IMR-90 (cell line): ENCODE data around the gene NRP2. TPM values are rescaled to one million over a fixed set of nuclear protein-coding genes. Genes with fewer than 3 reads are reported as not detected.

Experiments
- ATAC-seq: fragments of 200-7000 bp; cut with Tn5 transposase; 2 replicates; pipeline ENCODE4 v1.9.1; 2020; ENCODE audit warnings: low read depth, mild to moderate bottlenecking, moderate library complexity
- BruUV-seq: library from RNA; stranded (reverse); fragments of 400-500 nt; replicated peaks from 2 replicates; lab custom pipeline; 2021; lab: Mats Ljungman, UMichigan
- CTCF ChIA-PET: fragments of 300-600 bp; formaldehyde crosslinking; extraction: SDS; loops from one replicate; lab custom pipeline; 2021; ENCODE audit warnings: antibody characterized with exemption; lab: Yijun Ruan, JAX
- POLR2A ChIA-PET: fragments of 300-600 bp; sonication (Branson Sonifier 250); formaldehyde crosslinking; loops from one replicate; lab custom pipeline; 2022; ENCODE audit warnings: antibody characterized with exemption; ENCODE audit not compliant: unreplicated experiment; lab: Charles Lee
- DNase-seq: peaks from one replicate; pipeline ENCODE4 v3.0.0; 2013
- H2AFZ ChIP-seq: replicated peaks from 2 replicates; pipeline ENCODE3; 2013; ENCODE audit warnings: low read length, mild to moderate bottlenecking; ENCODE audit not compliant: poor library complexity
- H2AK5ac ChIP-seq: 2 replicates; pipeline ENCODE4 v1.6.1; 2013; ENCODE audit warnings: low read depth, low read length, inconsistent platforms
- H2AK9ac ChIP-seq: replicated peaks from 2 replicates; pipeline ENCODE3; 2013; ENCODE audit warnings: mild to moderate bottlenecking, low read depth, low read length, moderate library complexity; ENCODE audit not compliant: poor library complexity
- H2BK120ac ChIP-seq: 2 replicates; pipeline ENCODE4 v1.6.1; 2013; ENCODE audit warnings: low read depth, low read length, inconsistent platforms
- H2BK15ac ChIP-seq: 3 replicates; pipeline ENCODE4 v1.6.1; 2013; ENCODE audit warnings: low read depth, low read length, inconsistent platforms
- H2BK20ac ChIP-seq: 2 replicates; pipeline ENCODE4 v1.6.1; 2013; ENCODE audit warnings: low read depth, mild to moderate bottlenecking, inconsistent platforms, low read length, moderate library complexity
- H2BK5ac ChIP-seq: 2 replicates; pipeline ENCODE4 v1.6.1; 2013; ENCODE audit warnings: mild to moderate bottlenecking, low read depth, low read length, inconsistent platforms; ENCODE audit not compliant: poor library complexity, severe bottlenecking
- H3K14ac ChIP-seq: replicated peaks from 2 replicates; pipeline ENCODE4 v1.6.1; 2013; ENCODE audit warnings: low read depth, low read length, inconsistent platforms
- H3K18ac ChIP-seq: 2 replicates; pipeline ENCODE4 v1.6.1; 2013; ENCODE audit warnings: low read depth, low read length, control low read depth
- H3K23ac ChIP-seq: 2 replicates; pipeline ENCODE4 v1.6.1; 2013; ENCODE audit warnings: low read depth, low read length, inconsistent platforms
- H3K27ac ChIP-seq: 2 replicates; pipeline ENCODE4 v1.5.1; 2013; ENCODE audit warnings: mild to moderate bottlenecking, control low read depth, low read length; ENCODE audit not compliant: insufficient read depth
- H3K27me3 ChIP-seq: 2 replicates; pipeline ENCODE4 v1.6.1; 2013; ENCODE audit warnings: low read length; ENCODE audit not compliant: control insufficient read depth, insufficient read depth
- H3K36me3 ChIP-seq: 2 replicates; pipeline ENCODE4 v1.6.1; 2013; ENCODE audit warnings: low read length, mixed read lengths; ENCODE audit not compliant: control insufficient read depth, insufficient read depth
- H3K4ac ChIP-seq: 2 replicates; pipeline ENCODE4 v1.6.1; 2013; ENCODE audit warnings: low read depth, low read length, inconsistent platforms
- H3K4me1 ChIP-seq: 2 replicates; pipeline ENCODE4 v1.6.1; 2013; ENCODE audit warnings: low read length, mixed read lengths; ENCODE audit not compliant: control insufficient read depth, insufficient read depth
- H3K4me2 ChIP-seq: 2 replicates; pipeline ENCODE4 v1.6.1; 2013; ENCODE audit warnings: low read depth, mild to moderate bottlenecking, control low read depth, low read length, moderate library complexity
- H3K4me3 ChIP-seq: 2 replicates; pipeline ENCODE4 v1.5.1; 2013; ENCODE audit warnings: low read depth, mild to moderate bottlenecking, control low read depth, low read length, moderate library complexity; ENCODE audit not compliant: insufficient read depth
- H3K56ac ChIP-seq: 2 replicates; pipeline ENCODE4 v1.6.1; 2013; ENCODE audit warnings: low read length, inconsistent platforms; ENCODE audit not compliant: insufficient read depth; ENCODE audit errors: extremely low read depth
- H3K79me1 ChIP-seq, 2 experiments: 2 replicates each; pipeline ENCODE4 v1.6.1; 2013; ENCODE audit warnings: low read length in 2 of 2, inconsistent platforms in 1 of 2, low read depth in 1 of 2
- H3K9ac ChIP-seq: 2 replicates; pipeline ENCODE4 v1.6.1; 2013; ENCODE audit warnings: low read depth, low read length, control low read depth
- H3K9me1 ChIP-seq: 2 replicates; pipeline ENCODE4 v1.6.1; 2013; ENCODE audit warnings: low read length, inconsistent platforms; ENCODE audit not compliant: insufficient read depth
- H3K9me3 ChIP-seq: 2 replicates; pipeline ENCODE4 v1.6.1; 2013; ENCODE audit warnings: low read length; ENCODE audit not compliant: control insufficient read depth, insufficient read depth
- H4K20me1 ChIP-seq: 2 replicates; pipeline ENCODE4 v1.6.1; 2013; ENCODE audit warnings: low read length, inconsistent platforms; ENCODE audit not compliant: insufficient read depth
- H4K5ac ChIP-seq: 2 replicates; pipeline ENCODE4 v1.6.1; 2013; ENCODE audit warnings: mild to moderate bottlenecking, low read depth, low read length, control low read depth
- H4K8ac ChIP-seq, 2 experiments: 2 replicates each; pipeline ENCODE4 v1.6.1; 2013; ENCODE audit warnings: low read depth in 2 of 2, low read length in 2 of 2, control low read depth in 1 of 2, inconsistent platforms in 1 of 2
- H4K91ac ChIP-seq: 2 replicates; pipeline ENCODE4 v1.6.1; 2013; ENCODE audit warnings: low read depth, low read length, inconsistent platforms; ENCODE audit not compliant: insufficient read depth
- CEBPB ChIP-seq: IDR thresholded peaks from 2 replicates; pipeline ENCODE4 v1.6.1; 2012; ENCODE audit warnings: low read depth, low read length, improper control_type of control experiment
- MAZ ChIP-seq: IDR thresholded peaks from 2 replicates; pipeline ENCODE4 v1.6.1; 2012; ENCODE audit warnings: low read depth, mild to moderate bottlenecking, low read length, improper control_type of control experiment, moderate library complexity, borderline replicate concordance
- NFE2L2 ChIP-seq: fragments of 150-350 bp; IDR thresholded peaks from 2 replicates; pipeline ENCODE4 v1.6.1; 2016; ENCODE audit warnings: low read depth, mild to moderate bottlenecking, low read length
- RFX5 ChIP-seq: IDR thresholded peaks from 2 replicates; pipeline ENCODE4 v1.8.0; 2012; ENCODE audit warnings: low read depth, mild to moderate bottlenecking, low read length, moderate library complexity
- WGBS, 2 experiments: methylation state at CpG; one replicate each; pipeline versions ENCODE4 v1.1.5 to v1.1.7; 2013; ENCODE audit warnings: missing lambda C conversion rate in 2 of 2; ENCODE audit not compliant: insufficient read length in 1 of 2; ENCODE audit errors: extremely low coverage in 2 of 2; 5-methylcytosine and 5-hydroxymethylcytosine counted together
- dilution Hi-C: fragments of 300-500 bp; cut with HindIII; formaldehyde crosslinking; loops from one replicate; pipeline ENCODE4 v1.14.3; 2018; ENCODE audit warnings: low sequenced_read_pairs; ENCODE audit not compliant: unreplicated experiment
- in situ Hi-C: fragments of 300-500 bp; cut with MboI; formaldehyde crosslinking; loops from 3 replicates; pipeline ENCODE4 v1.14.3; 2019; ENCODE audit warnings: low sequenced_read_pairs, inconsistent platforms, mixed read lengths
- intact Hi-C: fragments of 100-400 bp; cut with micrococcal nuclease; formaldehyde crosslinking; loops from 2 replicates; pipeline ENCODE4 v1.10.0; 2022
- polyA plus RNA-seq, 3 experiments: library from polyadenylated mRNA; depleted of rRNA; stranded (reverse); fragments of >200 nt; gene quantifications; 2 replicates each; pipeline ENCODE4 v1.2.3, GENCODE V29; 2012; ENCODE audit warnings: low replicate concordance in 1 of 3
- total RNA-seq: library from RNA; depleted of rRNA; stranded (reverse); fragments of >200 nt; gene quantifications from 2 replicates; pipeline ENCODE4 v1.2.3, GENCODE V29; 2012
- TF ChIP-seq, protein P1 (sequence below): fragments of 150-350 bp; IDR thresholded peaks from 2 replicates; pipeline ENCODE4 v1.6.1; 2017; ENCODE audit warnings: mild to moderate bottlenecking, antibody characterized with exemption, low read length, low read depth

The NRP2 gene
- total and polyA plus RNA-seq, 2 of the 4 experiments (the other 2 are of a cell fraction) = 46.4 to 51.3 TPM

DNA sequence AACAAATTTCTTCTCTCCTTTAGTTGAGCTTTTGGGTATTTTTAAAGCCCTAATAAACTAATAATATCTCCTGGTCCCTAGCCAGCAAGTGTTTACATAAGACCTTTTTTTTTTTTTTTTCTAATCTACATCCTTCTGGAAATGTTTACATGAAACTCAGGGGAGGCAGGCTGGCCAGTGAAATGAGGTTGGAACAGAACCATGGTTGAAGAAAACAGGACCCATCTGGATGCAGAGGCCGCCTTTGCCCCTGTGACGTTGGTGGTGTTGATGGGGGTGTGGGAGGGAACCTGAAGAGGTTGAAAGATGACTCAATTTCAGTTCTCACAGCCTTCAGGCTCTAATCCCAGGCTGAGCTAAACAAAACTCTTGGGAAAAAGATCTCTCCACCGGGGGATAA lies 118.5 kb downstream of the NRP2 start (continued):
- TF ChIP-seq, protein P1, sequence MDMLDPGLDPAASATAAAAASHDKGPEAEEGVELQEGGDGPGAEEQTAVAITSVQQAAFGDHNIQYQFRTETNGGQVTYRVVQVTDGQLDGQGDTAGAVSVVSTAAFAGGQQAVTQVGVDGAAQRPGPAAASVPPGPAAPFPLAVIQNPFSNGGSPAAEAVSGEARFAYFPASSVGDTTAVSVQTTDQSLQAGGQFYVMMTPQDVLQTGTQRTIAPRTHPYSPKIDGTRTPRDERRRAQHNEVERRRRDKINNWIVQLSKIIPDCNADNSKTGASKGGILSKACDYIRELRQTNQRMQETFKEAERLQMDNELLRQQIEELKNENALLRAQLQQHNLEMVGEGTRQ = no peak

DNA sequence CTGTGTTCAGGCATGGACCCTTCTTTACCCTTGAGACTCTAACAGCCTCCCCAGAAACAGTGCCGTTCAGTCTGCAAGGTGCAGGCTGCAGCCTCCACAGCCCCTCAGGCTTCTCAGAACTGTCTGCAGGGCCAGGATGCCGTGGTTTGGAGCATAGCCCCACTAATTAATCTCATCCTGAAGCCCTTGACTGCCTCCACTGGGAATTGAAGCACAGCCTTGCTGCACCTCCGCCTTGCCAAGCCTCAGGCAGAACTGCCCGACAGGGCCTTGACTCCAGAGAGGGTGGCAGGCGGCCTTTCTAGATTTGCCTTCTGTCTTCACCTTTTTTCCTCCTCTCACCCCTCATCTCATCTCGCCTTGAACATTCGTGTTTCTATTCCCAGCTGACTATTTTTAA lies 119.8 kb downstream of the NRP2 start:
- dilution Hi-C loops = no loop called here
- intact Hi-C loops = no loop called here
- ATAC-seq (no peak), DNase-seq (peak; percentile 36)
- Histone ChIP-seq H4K8ac (no peak overlapping the region; a peak in 2 of 4 replicates), H3K23ac (no peak overlapping the region), H2AK5ac (peak overlapping the region; percentile 90), H3K4me2 (no peak overlapping the region), H2BK5ac (no peak overlapping the region), H3K4me3 (no peak overlapping the region), H3K27me3 (peaks cover 12% of the 10 kb centered on the region), H4K20me1 (no peaks in the 10 kb centered on the region), H4K91ac (peak overlapping the region; percentile 85; the same call in 1 of the 2 replicates), H3K79me1 (no peaks in the 10 kb centered on the region), H3K9me1 (peaks cover 17% of the 10 kb centered on the region), H3K9me3 (peaks cover 12% of the 10 kb centered on the region), H4K5ac (peak overlapping the region; percentile 78; the same call in 1 of the 2 replicates), H3K27ac (no peak overlapping the region), H3K18ac (peak overlapping the region; percentile 81; the same call in 1 of the 2 replicates), H2BK15ac (no peak overlapping the region), H3K4me1 (peaks cover 28% of the 10 kb centered on the region), H2BK120ac (peak overlapping the region; percentile 60; the same call in 1 of the 2 replicates), H3K4ac (peak overlapping the region; percentile 67), H2AFZ (no peak overlapping the region), H3K36me3 (peaks cover 2% of the 10 kb centered on the region; the same call in 1 of the 2 replicates), H2BK20ac (peak overlapping the region; percentile 82; the same call in 1 of the 2 replicates), H3K56ac (no peak overlapping the region), H3K14ac (no peak overlapping the region), H3K9ac (no peak overlapping the region), H2AK9ac (no peak overlapping the region)
- in situ Hi-C loops = no loop called here
- no TSS peak for BruUV-seq
- ChIA-PET POLR2A (no interaction called here), CTCF (no interaction called here)
- TF ChIP-seq NFE2L2 (no peak), MAZ (no peak), CEBPB (no peak), RFX5 (no peak)
- TF ChIP-seq, protein P1 = no peak
- 60% methylated on average over 3 of the region's 7 CpGs; no CpG with 5 or more reads in 1 of the 2 experiments for WGBS, 2 experiments
